Prostate gland (tissue), 2 donors: Measurements from ENCODE around the gene ADD1.

ENCODE experiments used
- CTCF ChIP-seq, 4 experiments: fragments of 200-600 bp in 2 of 4; fragments of 450-650 bp in 2 of 4; sonication (generic) in 2 of 4; IDR thresholded peaks; 1 replicate in 3 of 4; 2 replicates in 1 of 4; pipeline ENCODE4 v1.5.1; 2016 to 2019; ENCODE audit warnings: antibody characterized with exemption in 4 of 4, mild to moderate bottlenecking in 2 of 4, moderate library complexity in 2 of 4
- POLR2A ChIP-seq: fragments of 450-650 bp; IDR thresholded peaks from one replicate; pipeline ENCODE4 v1.6.1; 2016; ENCODE audit warnings: antibody characterized with exemption, mild to moderate bottlenecking

- TF ChIP-seq CTCF (IDR thresholded peaks at IDR 0.05), result no peak
- no peak for TF ChIP-seq POLR2A
Measured at GRCh38 chr4:2863649-2864048, 20.0 kb downstream of the ADD1 start.
